IMR-90 (cell line): ENCODE data around the gene AHNAK2.

Source experiments
- BHLHE40 ChIP-seq: fragments of 150-350 bp; IDR thresholded peaks from 2 replicates; pipeline ENCODE4 v1.6.1; 2016; ENCODE audit warnings: mild to moderate bottlenecking, low read depth, low read length
- CHD1 ChIP-seq: IDR thresholded peaks from 2 replicates; pipeline ENCODE4 v1.6.1; 2012; ENCODE audit warnings: low read depth, low read length, improper control_type of control experiment
- FOS ChIP-seq: fragments of 150-350 bp; IDR thresholded peaks from 2 replicates; pipeline ENCODE4 v1.6.1; 2016; ENCODE audit warnings: low read depth, low read length
- MXI1 ChIP-seq: IDR thresholded peaks from 2 replicates; pipeline ENCODE4 v1.6.1; 2012; ENCODE audit warnings: low read depth, mild to moderate bottlenecking, low read length, moderate library complexity, borderline replicate concordance
- POLR2A ChIP-seq: IDR thresholded peaks from 2 replicates; pipeline ENCODE4 v1.6.1; 2012; ENCODE audit warnings: mild to moderate bottlenecking, low read depth, low read length
- SMC3 ChIP-seq: fragments of 150-350 bp; IDR thresholded peaks from 2 replicates; pipeline ENCODE4 v1.6.1; 2016; ENCODE audit warnings: low read depth, mild to moderate bottlenecking, antibody characterized with exemption, low read length, moderate library complexity
- TF ChIP-seq, protein P1 (sequence below): conservative IDR thresholded peaks from 2 replicates; pipeline ENCODE4 v1.5.1; 2012; ENCODE audit warnings: mild to moderate bottlenecking, low read depth, low read length, improper control_type of control experiment
- TF ChIP-seq, protein P2 (sequence below): fragments of 150-350 bp; IDR thresholded peaks from 2 replicates; pipeline ENCODE4 v1.6.1; 2017; ENCODE audit warnings: mild to moderate bottlenecking, antibody characterized with exemption, low read length, low read depth

- TF ChIP-seq, protein P1, sequence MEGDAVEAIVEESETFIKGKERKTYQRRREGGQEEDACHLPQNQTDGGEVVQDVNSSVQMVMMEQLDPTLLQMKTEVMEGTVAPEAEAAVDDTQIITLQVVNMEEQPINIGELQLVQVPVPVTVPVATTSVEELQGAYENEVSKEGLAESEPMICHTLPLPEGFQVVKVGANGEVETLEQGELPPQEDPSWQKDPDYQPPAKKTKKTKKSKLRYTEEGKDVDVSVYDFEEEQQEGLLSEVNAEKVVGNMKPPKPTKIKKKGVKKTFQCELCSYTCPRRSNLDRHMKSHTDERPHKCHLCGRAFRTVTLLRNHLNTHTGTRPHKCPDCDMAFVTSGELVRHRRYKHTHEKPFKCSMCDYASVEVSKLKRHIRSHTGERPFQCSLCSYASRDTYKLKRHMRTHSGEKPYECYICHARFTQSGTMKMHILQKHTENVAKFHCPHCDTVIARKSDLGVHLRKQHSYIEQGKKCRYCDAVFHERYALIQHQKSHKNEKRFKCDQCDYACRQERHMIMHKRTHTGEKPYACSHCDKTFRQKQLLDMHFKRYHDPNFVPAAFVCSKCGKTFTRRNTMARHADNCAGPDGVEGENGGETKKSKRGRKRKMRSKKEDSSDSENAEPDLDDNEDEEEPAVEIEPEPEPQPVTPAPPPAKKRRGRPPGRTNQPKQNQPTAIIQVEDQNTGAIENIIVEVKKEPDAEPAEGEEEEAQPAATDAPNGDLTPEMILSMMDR = no peak
- TF ChIP-seq FOS (no peak), POLR2A (no peak), SMC3 (no peak), CHD1 (no peak), BHLHE40 (no peak), MXI1 (no peak)
- TF ChIP-seq, protein P2, sequence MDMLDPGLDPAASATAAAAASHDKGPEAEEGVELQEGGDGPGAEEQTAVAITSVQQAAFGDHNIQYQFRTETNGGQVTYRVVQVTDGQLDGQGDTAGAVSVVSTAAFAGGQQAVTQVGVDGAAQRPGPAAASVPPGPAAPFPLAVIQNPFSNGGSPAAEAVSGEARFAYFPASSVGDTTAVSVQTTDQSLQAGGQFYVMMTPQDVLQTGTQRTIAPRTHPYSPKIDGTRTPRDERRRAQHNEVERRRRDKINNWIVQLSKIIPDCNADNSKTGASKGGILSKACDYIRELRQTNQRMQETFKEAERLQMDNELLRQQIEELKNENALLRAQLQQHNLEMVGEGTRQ = no peak
These were observed 20.7 kb downstream of the AHNAK2 start for GRCh38 chr14:104957146-104958113.
